Spleen (tissue), 11 donors: Measurements from ENCODE around the gene GNB1. TPM values are rescaled to one million over a fixed set of nuclear protein-coding genes. Genes with fewer than 3 reads are reported as not detected.

ENCODE experiments used
- DNase-seq: peaks from one replicate; pipeline ENCODE4 v3.0.0-alpha.2; 2020
- H3K27ac ChIP-seq, 8 donors: fragments of 200-600 bp; sonication (generic) in 7 of 8; 1 replicate in 4 of 8; 2 replicates in 4 of 8; pipeline versions ENCODE4 v1.5.0 to v1.8.0; 2016 to 2021; ENCODE audit warnings: inconsistent platforms in 4 of 8, mild to moderate bottlenecking in 4 of 8, moderate library complexity in 1 of 8
- H3K27me3 ChIP-seq, 7 donors: fragments of 200-600 bp; sonication (generic) in 6 of 7; replicated peaks in 1 of 7; 1 replicate in 4 of 7; 2 replicates in 3 of 7; pipeline versions ENCODE4 v1.5.0 to v1.8.0; 2016 to 2021; ENCODE audit warnings: inconsistent platforms in 3 of 7, mild to moderate bottlenecking in 1 of 7
- H3K36me3 ChIP-seq, 6 donors: fragments of 200-600 bp; sonication (generic) in 5 of 6; 1 replicate in 4 of 6; 2 replicates in 2 of 6; pipeline versions ENCODE4 v1.5.0 to v1.8.0; 2016 to 2021; ENCODE audit warnings: inconsistent platforms in 2 of 6
- H3K4me1 ChIP-seq, 6 donors: fragments of 200-600 bp; sonication (generic) in 5 of 6; 1 replicate in 3 of 6; 2 replicates in 3 of 6; pipeline versions ENCODE4 v1.5.0 to v1.8.0; 2016 to 2021; ENCODE audit warnings: inconsistent platforms in 3 of 6
- H3K4me3 ChIP-seq, 8 donors: fragments of 200-600 bp; sonication (generic) in 7 of 8; 1 replicate in 4 of 8; 2 replicates in 4 of 8; pipeline versions ENCODE4 v1.5.0 to v1.8.0; 2016 to 2021; ENCODE audit warnings: inconsistent platforms in 4 of 8, mild to moderate bottlenecking in 4 of 8, moderate library complexity in 2 of 8
- H3K9me3 ChIP-seq, 8 donors: fragments of 200-600 bp; sonication (generic) in 7 of 8; 1 replicate in 4 of 8; 2 replicates in 4 of 8; pipeline versions ENCODE4 v1.5.0 to v1.8.0; 2016 to 2021; ENCODE audit warnings: inconsistent platforms in 4 of 8
- CTCF ChIP-seq, 11 experiments: fragments of 200-600 bp in 7 of 11; fragments of 450-650 bp in 4 of 11; sonication (generic) in 4 of 11; IDR thresholded peaks in 8 of 11; conservative IDR thresholded peaks in 3 of 11; 1 replicate in 7 of 11; 2 replicates in 4 of 11; pipeline versions ENCODE4 v1.4.0 to v1.8.0; 2016 to 2021; ENCODE audit warnings: antibody characterized with exemption in 11 of 11, inconsistent platforms in 4 of 11, mild to moderate bottlenecking in 1 of 11
- POLR2A ChIP-seq, 3 donors: fragments of 450-650 bp; IDR thresholded peaks; one replicate each; pipeline ENCODE4 v1.5.1; 2017; ENCODE audit warnings: antibody characterized with exemption in 3 of 3, mild to moderate bottlenecking in 1 of 3
- POLR2AphosphoS5 ChIP-seq, 3 donors: sonication (generic); formaldehyde crosslinking; IDR thresholded peaks; one replicate each; pipeline ENCODE4 v1.5.1; 2017; ENCODE audit warnings: antibody characterized with exemption in 3 of 3
- WGBS, 5 donors: extraction: QIAGEN DNeasy Blood & Tissue Kit in 3 of 5; methylation state at CpG; one replicate each; pipeline versions ENCODE4 v1.1.5 to v1.1.7; 2013 to 2018; 5-methylcytosine and 5-hydroxymethylcytosine counted together
- intact Hi-C: fragments of 100-400 bp; cut with DNase I; formaldehyde crosslinking; loops from one replicate; pipeline ENCODE4 v1.15.0; 2023; ENCODE audit warnings: low total_unique reads
- polyA plus RNA-seq, 3 donors: library from polyadenylated mRNA; stranded (reverse); fragments of 200-250 nt; gene quantifications; one replicate each; pipeline ENCODE4 v1.2.1, GENCODE V29; 2013
- total RNA-seq, 7 donors: library from RNA; depleted of rRNA in 3 of 7; stranded (reverse); fragments of >200 nt in 3 of 7; fragmentation: NEBNext Ultra II Directional in 4 of 7; extraction: Animal tissue kit (Norgen Biotek cat#: 25700) in 4 of 7; gene quantifications; one replicate each; pipeline versions ENCODE4 v1.1.0 to v1.2.1, GENCODE V29; 2016 to 2021
- donor health status: healthy with polysubstance abuse.
- donor health status: DM: no; HTN: no; CAD: no; lungs with moderate emphysema.
- donor health status: DM: no; HTN: no; CAD: no.
- donor health status: Bipolar disorder and iron deficiency.
- donor health status: healthy.
- donor health status: DM: no; HTN: no; CAD: no.
- donor health status: DM: yes; HTN: yes; CAD: no.

The GNB1 gene
- total and polyA plus RNA-seq, 10 donors: 76.0 to 304 (median 214) TPM

DNA sequence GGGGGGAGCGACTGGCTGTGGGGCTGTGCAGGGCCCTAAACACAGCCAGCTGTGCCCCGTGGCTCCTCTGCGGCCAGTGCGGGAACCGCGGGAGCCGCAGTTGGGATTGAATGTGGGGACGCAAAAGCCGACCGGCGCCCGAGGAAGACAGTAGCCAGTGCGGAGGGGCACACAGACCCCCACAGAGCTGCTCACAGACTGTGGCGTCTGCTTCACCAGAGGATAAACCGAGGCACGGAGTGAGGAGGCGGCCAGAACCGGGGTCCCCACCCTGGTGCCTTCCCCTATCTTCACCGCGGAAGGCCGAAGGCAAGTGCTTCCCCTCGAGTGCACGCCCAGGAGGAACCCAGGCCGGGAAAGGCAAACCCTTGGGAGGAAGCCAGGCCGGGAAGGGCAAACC, 36.9 kb upstream of the GNB1 start:
- H3K27me3 ChIP-seq: peaks cover 0 to 6% (median 0%) of the 10 kb centered on the region in 7 donors
- H3K27ac ChIP-seq: peak overlapping the region in 4 of 8 donors; percentile 28 to 54 (median 44)
- peaks cover 0 to 28% (median 12%) of the 10 kb centered on the region in 6 donors for H3K4me1 ChIP-seq
- TF ChIP-seq POLR2AphosphoS5 (IDR thresholded peaks at IDR 0.05) (no peak), CTCF (IDR thresholded peaks at IDR 0.05 in 8 of 11, conservative IDR thresholded peaks at IDR 0.05 in 3 of 11) (no peak), POLR2A (IDR thresholded peaks at IDR 0.05) (no peak)
- peak; percentile 72 for DNase-seq
- H3K9me3 ChIP-seq: no peaks in the 10 kb centered on the region
- no peaks in the 10 kb centered on the region for H3K36me3 ChIP-seq
- no peak overlapping the region for H3K4me3 ChIP-seq
- 68 to 89% (median 77%) methylated on average over 17 to 25 of the region's 25 CpGs for WGBS, 5 donors
- intact Hi-C loops: no loop called here

DNA sequence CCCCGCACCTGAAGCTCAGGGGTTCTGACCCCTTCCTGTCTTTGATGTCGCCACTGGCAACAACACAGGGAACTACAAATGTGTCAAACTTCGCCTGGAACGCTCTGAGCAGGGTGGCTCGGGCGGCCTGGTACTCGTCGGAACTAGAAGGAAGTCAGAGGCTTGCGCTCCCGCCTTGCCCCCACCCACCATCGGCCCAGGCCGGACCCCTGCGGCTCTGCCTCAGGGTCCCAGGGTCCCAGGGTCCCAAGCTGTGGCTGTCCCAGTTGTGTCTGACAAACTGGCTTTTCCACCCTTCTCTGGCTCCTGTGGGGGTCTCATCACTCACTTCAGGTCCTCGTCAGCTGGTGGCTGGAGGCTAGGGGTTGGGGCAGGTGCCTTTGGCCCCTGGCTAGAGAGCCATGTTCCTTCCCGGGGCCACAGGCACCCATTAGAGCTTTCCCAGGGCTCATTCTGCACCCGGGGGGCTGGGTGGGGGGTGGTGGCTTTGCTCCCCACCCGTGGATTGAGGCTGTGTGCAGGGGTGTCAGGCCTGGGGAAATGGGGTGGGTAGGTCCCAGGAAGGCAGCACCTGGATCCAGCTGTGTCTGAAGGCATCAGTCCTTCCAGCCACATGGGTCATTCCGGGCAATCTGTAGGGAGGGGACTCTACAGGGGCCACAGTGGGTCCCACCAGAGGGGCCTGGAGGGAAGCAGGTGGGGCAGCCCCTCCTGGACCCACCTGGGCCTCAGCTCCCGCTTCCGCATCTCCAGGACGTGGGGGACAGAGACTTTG, 36.2 kb upstream of the GNB1 start:
- whole genome bisulfite sequencing, 5 donors: 76 to 88% (median 84%) methylated on average over 11 to 21 of the region's 21 CpGs

GRCh38 chr1:1926346-1926811, 35.5 kb upstream of the GNB1 start:
- TF ChIP-seq CTCF (IDR thresholded peaks at IDR 0.05 in 8 of 11, conservative IDR thresholded peaks at IDR 0.05 in 3 of 11) (no peak), POLR2A (IDR thresholded peaks at IDR 0.05) (no peak), POLR2AphosphoS5 (IDR thresholded peaks at IDR 0.05) (no peak)
- peak; percentile 56 for DNase-seq
- intact Hi-C loops: no loop called here
- peaks cover 0 to 6% (median 0%) of the 10 kb centered on the region in 7 donors for H3K27me3 ChIP-seq
- H3K27ac ChIP-seq: no peak overlapping the region
- peaks cover 0 to 41% (median 14%) of the 10 kb centered on the region in 6 donors for H3K4me1 ChIP-seq
- H3K36me3 ChIP-seq: no peaks in the 10 kb centered on the region
- no peaks in the 10 kb centered on the region for H3K9me3 ChIP-seq
- WGBS, 5 donors: 60 to 85% (median 81%) methylated on average over 3 to 26 of the region's 26 CpGs
- no peak overlapping the region for H3K4me3 ChIP-seq

More for the DNA sequence above, 36.2 kb upstream of the GNB1 start:
- H3K27ac ChIP-seq: peak overlapping the region in 4 of 8 donors; percentile 28 to 54 (median 44)
- H3K9me3 ChIP-seq: no peaks in the 10 kb centered on the region
- DNase-seq: peak; percentile 66
- intact Hi-C loops: no loop called here
- TF ChIP-seq POLR2A (IDR thresholded peaks at IDR 0.05) (no peak), POLR2AphosphoS5 (IDR thresholded peaks at IDR 0.05) (no peak), CTCF (IDR thresholded peaks at IDR 0.05 in 8 of 11, conservative IDR thresholded peaks at IDR 0.05 in 3 of 11) (no peak)
- no peak overlapping the region for H3K4me3 ChIP-seq
- H3K27me3 ChIP-seq: peaks cover 0 to 6% (median 0%) of the 10 kb centered on the region in 7 donors
- no peaks in the 10 kb centered on the region for H3K36me3 ChIP-seq
- H3K4me1 ChIP-seq: peaks cover 0 to 34% (median 14%) of the 10 kb centered on the region in 6 donors
